ENCODE data around the gene COQ2. TPM values are rescaled to one million over a fixed set of nuclear protein-coding genes. Genes with fewer than 3 reads are reported as not detected.

COQ2 gene
- total and polyA plus RNA-seq, 2 of the 13 experiments (the other 11 are each of a cell fraction or from before 2014, with no cell fraction given) = 10.1 to 17.3 TPM

DNA sequence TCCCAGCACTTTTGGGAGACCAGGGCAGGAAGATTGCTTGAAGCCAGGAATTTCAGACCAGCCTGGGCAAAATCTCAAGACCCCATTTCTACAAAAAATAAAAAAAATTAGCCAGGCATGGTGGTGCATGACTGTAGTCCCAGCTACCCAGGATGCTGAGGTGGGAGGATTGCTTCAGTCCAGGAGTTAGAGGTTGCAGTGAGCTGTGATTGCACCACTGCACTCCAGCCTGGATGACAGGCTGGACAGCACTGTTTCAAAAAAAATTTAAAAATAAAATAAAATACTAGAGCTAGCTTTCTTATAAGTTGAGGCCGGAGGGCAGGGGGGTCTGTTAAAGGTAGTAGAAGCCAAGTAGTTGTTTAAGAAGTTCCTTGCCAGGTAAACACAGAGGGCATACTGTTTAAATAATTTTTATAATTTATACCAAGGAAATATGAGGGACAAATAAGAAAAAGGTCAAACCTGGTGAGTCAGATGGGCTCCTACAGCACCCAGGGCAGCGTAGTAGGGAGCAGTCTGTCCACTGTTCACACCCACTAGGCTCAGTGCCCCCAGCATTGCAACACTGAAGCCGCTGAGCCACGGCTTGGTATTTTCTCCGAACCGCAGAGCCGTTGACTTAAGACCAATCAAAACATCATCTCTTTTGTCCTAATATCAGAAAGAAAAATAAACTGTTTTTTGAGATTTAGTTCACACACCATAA lies 17.3 kb downstream of the COQ2 start:
- Histone ChIP-seq H3K4me1 (ENCODE audit: insufficient read depth, low read length) (no peaks in the 10 kb centered on the region), H4K20me1 (ENCODE audit: insufficient read depth, low read length) (no peaks in the 10 kb centered on the region), H3K27ac (ENCODE audit: extremely low read length, insufficient read depth, low read length) (no peak overlapping the region), H3K36me3 (replicated peaks in 1 of 2; ENCODE audit: control insufficient read depth in 1 of 2, insufficient read depth in 2 of 2, low read length in 2 of 2) (peaks cover 2 to 47% of the 10 kb centered on the region in 2 experiments; a peak in 4 of 5 replicates), H2AFZ (ENCODE audit: low read length) (no peak overlapping the region), H3K79me2 (ENCODE audit: insufficient read depth, low read length) (no peaks in the 10 kb centered on the region), H3K4me3 (replicated peaks in 1 of 3; ENCODE audit: insufficient read depth in 1 of 3, low read depth in 2 of 3, low read length in 3 of 3) (no peak overlapping the region), H3K27me3 (ENCODE audit: control insufficient read depth in 1 of 2, insufficient read depth in 2 of 2, low read length in 2 of 2) (no peaks in the 10 kb centered on the region), H3K9ac (ENCODE audit: insufficient read depth, low read depth, low read length) (no peak overlapping the region), H3K9me3 (ENCODE audit: low read length) (no peaks in the 10 kb centered on the region), H3K4me2 (ENCODE audit: low read depth, low read length) (no peak overlapping the region)
- BruUV-seq (replicated peaks) = no TSS peak
- no peak for ATAC-seq
- ChIA-PET CTCF (ENCODE audit: low intra/inter-chr PET ratio, low total read pairs) (no interaction called here), POLR2A (interaction anchor here (1.4 kb wide), 1 partner anchor 17 kb away, joined by 3 read pairs; the partner anchor contains the start of gene COQ2)
- no peak for TF ChIP-seq ZNF138 (CRISPR knock-in tag; IDR thresholded peaks at IDR 0.05; ENCODE audit: low read depth)
- no peak for TF ChIP-seq ZNF230 (CRISPR knock-in tag; IDR thresholded peaks at IDR 0.05)
- TF ChIP-seq ZNF619 (CRISPR knock-in tag; IDR thresholded peaks at IDR 0.05) = no peak
- no peak for TF ChIP-seq ZNF607 (CRISPR knock-in tag; IDR thresholded peaks at IDR 0.05; ENCODE audit: borderline replicate concordance)
- TF ChIP-seq GATA4 (IDR thresholded peaks at IDR 0.05; ENCODE audit: borderline replicate concordance, low read depth) = no peak
- no peak for TF ChIP-seq ZNF235 (CRISPR knock-in tag; IDR thresholded peaks at IDR 0.05; ENCODE audit: borderline replicate concordance)
- TF ChIP-seq, protein P1, sequence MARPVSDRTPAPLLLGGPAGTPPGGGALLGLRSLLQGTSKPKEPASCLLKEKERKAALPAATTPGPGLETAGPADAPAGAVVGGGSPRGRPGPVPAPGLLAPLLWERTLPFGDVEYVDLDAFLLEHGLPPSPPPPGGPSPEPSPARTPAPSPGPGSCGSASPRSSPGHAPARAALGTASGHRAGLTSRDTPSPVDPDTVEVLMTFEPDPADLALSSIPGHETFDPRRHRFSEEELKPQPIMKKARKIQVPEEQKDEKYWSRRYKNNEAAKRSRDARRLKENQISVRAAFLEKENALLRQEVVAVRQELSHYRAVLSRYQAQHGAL (CRISPR knock-in tag; IDR thresholded peaks at IDR 0.05; ENCODE audit: not compliant biosample characterization) = no peak
- no peak for TF ChIP-seq TGIF2 (CRISPR knock-in tag; IDR thresholded peaks at IDR 0.05)
- no peak for TF ChIP-seq XBP1 (CRISPR knock-in tag; IDR thresholded peaks at IDR 0.05)
- no peak for TF ChIP-seq KMT2A (CRISPR knock-in tag; IDR thresholded peaks at IDR 0.05)
- no peak for TF ChIP-seq ZNF530 (CRISPR knock-in tag; IDR thresholded peaks at IDR 0.05; ENCODE audit: low read depth)
- TF ChIP-seq, protein P2, sequence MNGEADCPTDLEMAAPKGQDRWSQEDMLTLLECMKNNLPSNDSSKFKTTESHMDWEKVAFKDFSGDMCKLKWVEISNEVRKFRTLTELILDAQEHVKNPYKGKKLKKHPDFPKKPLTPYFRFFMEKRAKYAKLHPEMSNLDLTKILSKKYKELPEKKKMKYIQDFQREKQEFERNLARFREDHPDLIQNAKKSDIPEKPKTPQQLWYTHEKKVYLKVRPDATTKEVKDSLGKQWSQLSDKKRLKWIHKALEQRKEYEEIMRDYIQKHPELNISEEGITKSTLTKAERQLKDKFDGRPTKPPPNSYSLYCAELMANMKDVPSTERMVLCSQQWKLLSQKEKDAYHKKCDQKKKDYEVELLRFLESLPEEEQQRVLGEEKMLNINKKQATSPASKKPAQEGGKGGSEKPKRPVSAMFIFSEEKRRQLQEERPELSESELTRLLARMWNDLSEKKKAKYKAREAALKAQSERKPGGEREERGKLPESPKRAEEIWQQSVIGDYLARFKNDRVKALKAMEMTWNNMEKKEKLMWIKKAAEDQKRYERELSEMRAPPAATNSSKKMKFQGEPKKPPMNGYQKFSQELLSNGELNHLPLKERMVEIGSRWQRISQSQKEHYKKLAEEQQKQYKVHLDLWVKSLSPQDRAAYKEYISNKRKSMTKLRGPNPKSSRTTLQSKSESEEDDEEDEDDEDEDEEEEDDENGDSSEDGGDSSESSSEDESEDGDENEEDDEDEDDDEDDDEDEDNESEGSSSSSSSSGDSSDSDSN (CRISPR knock-in tag; IDR thresholded peaks at IDR 0.05) = no peak
- TF ChIP-seq GATAD1 (CRISPR knock-in tag; IDR thresholded peaks at IDR 0.05) = no peak
- TF ChIP-seq ZNF451 (CRISPR knock-in tag; IDR thresholded peaks at IDR 0.05) = no peak
- no peak for TF ChIP-seq HNF4A (CRISPR knock-in tag; IDR thresholded peaks at IDR 0.05)
- no peak for TF ChIP-seq IKZF1 (IDR thresholded peaks at IDR 0.05)
- TF ChIP-seq ZNF670 (CRISPR knock-in tag; IDR thresholded peaks at IDR 0.05; ENCODE audit: borderline replicate concordance) = no peak
- TF ChIP-seq ZBTB7A (CRISPR knock-in tag; IDR thresholded peaks at IDR 0.05) = no peak
- TF ChIP-seq, protein P3, sequence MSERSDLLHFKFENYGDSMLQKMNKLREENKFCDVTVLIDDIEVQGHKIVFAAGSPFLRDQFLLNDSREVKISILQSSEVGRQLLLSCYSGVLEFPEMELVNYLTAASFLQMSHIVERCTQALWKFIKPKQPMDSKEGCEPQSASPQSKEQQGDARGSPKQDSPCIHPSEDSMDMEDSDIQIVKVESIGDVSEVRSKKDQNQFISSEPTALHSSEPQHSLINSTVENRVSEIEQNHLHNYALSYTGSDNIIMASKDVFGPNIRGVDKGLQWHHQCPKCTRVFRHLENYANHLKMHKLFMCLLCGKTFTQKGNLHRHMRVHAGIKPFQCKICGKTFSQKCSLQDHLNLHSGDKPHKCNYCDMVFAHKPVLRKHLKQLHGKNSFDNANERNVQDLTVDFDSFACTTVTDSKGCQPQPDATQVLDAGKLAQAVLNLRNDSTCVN (CRISPR knock-in tag; IDR thresholded peaks at IDR 0.05; ENCODE audit: borderline replicate concordance) = no peak
- TF ChIP-seq, protein P4, sequence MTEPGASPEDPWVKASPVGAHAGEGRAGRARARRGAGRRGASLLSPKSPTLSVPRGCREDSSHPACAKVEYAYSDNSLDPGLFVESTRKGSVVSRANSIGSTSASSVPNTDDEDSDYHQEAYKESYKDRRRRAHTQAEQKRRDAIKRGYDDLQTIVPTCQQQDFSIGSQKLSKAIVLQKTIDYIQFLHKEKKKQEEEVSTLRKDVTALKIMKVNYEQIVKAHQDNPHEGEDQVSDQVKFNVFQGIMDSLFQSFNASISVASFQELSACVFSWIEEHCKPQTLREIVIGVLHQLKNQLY (CRISPR knock-in tag; IDR thresholded peaks at IDR 0.05) = no peak
- no peak for DNase-seq (ENCODE audit: low spot score)
- intact Hi-C loops (cut with micrococcal nuclease; ENCODE audit: unreplicated experiment) (no loop called here), in situ Hi-C loops (cut with HindIII; ENCODE audit: extremely low pct_ligation_motif_present, low pct_unique_long_range_greater_than_20kb) (no loop called here)
- FAIRE-seq = no peak
- whole genome bisulfite sequencing (ENCODE audit: low lambda C conversion rate) = 85% methylated on average over 7 of the region's 7 CpGs

Measured in HepG2 (cell line).